Mesendoderm (in vitro differentiated cells): Measurements from ENCODE around the gene NEURL1.

Experiments
- DNase-seq: peaks from one replicate; pipeline ENCODE4 v3.0.0; 2013
- H2AK5ac ChIP-seq: 2 replicates; pipeline ENCODE4 v1.6.1; 2013; ENCODE audit warnings: low read length, inconsistent platforms
- H2BK120ac ChIP-seq: 2 replicates; pipeline ENCODE4 v1.6.1; 2013; ENCODE audit warnings: low read depth, mild to moderate bottlenecking, low read length, moderate library complexity, mixed read lengths
- H2BK15ac ChIP-seq: replicated peaks from 2 replicates; pipeline ENCODE4 v1.6.1; 2013; ENCODE audit warnings: low read depth, mild to moderate bottlenecking, moderate library complexity
- H2BK5ac ChIP-seq: 2 replicates; pipeline ENCODE4 v1.6.1; 2013; ENCODE audit warnings: low read length, inconsistent platforms
- H3K18ac ChIP-seq: 2 replicates; pipeline ENCODE4 v1.6.1; 2013; ENCODE audit warnings: mild to moderate bottlenecking, low read length, mixed read lengths
- H3K23ac ChIP-seq: one replicate; pipeline ENCODE4 v1.6.1; 2013; ENCODE audit warnings: low read length
- H3K27ac ChIP-seq: 2 replicates; pipeline ENCODE4 v1.5.1; 2013; ENCODE audit warnings: low read depth, mild to moderate bottlenecking, inconsistent platforms, low read length, moderate library complexity
- H3K27me3 ChIP-seq: 2 replicates; pipeline ENCODE4 v1.6.1; 2013; ENCODE audit warnings: low read length, control low read depth, mild to moderate bottlenecking, inconsistent platforms; ENCODE audit not compliant: insufficient read depth, poor library complexity
- H3K36me3 ChIP-seq: 2 replicates; pipeline ENCODE4 v1.6.1; 2013; ENCODE audit warnings: low read length, inconsistent platforms; ENCODE audit not compliant: control insufficient read depth, insufficient read depth
- H3K4ac ChIP-seq: one replicate; pipeline ENCODE4 v1.6.1; 2013; ENCODE audit warnings: low read depth, mild to moderate bottlenecking, low read length, moderate library complexity
- H3K4me1 ChIP-seq: 2 replicates; pipeline ENCODE4 v1.6.1; 2013; ENCODE audit warnings: low read depth, low read length, inconsistent platforms; ENCODE audit not compliant: control insufficient read depth
- H3K4me2 ChIP-seq: 2 replicates; pipeline ENCODE4 v1.6.1; 2013; ENCODE audit warnings: low read length
- H3K4me3 ChIP-seq: 2 replicates; pipeline ENCODE4 v1.5.1; 2013; ENCODE audit warnings: mild to moderate bottlenecking, low read length
- H3K56ac ChIP-seq: one replicate; pipeline ENCODE4 v1.6.1; 2013; ENCODE audit warnings: low read length
- H3K79me1 ChIP-seq: 2 replicates; pipeline ENCODE4 v1.6.1; 2013; ENCODE audit warnings: low read length, inconsistent platforms
- H3K79me2 ChIP-seq: 2 replicates; pipeline ENCODE4 v1.6.1; 2013; ENCODE audit warnings: mild to moderate bottlenecking, low read length; ENCODE audit not compliant: control insufficient read depth, insufficient read depth
- H3K9ac ChIP-seq: 2 replicates; pipeline ENCODE4 v1.6.1; 2013; ENCODE audit warnings: low read length, inconsistent platforms
- H4K5ac ChIP-seq: one replicate; pipeline ENCODE4 v1.6.1; 2013; ENCODE audit warnings: low read length
- H4K8ac ChIP-seq: one replicate; pipeline ENCODE4 v1.6.1; 2013; ENCODE audit warnings: low read depth, mild to moderate bottlenecking, control low read depth, low read length, moderate library complexity
- WGBS: extraction: QIAGEN DNeasy Blood & Tissue Kit; methylation state at CpG from one replicate; pipeline ENCODE4 v1.1.7; 2013; ENCODE audit warnings: low lambda C conversion rate, missing lambda C conversion rate; ENCODE audit not compliant: insufficient coverage; ENCODE audit errors: extremely low coverage; 5-methylcytosine and 5-hydroxymethylcytosine counted together

NEURL1 gene

GRCh38 chr10:103504181-103504783 is 10.8 kb downstream of the NEURL1 start:
- Histone ChIP-seq H3K27ac (no peak overlapping the region), H2BK15ac (no peak overlapping the region), H3K9ac (no peak overlapping the region), H3K56ac (no peak overlapping the region), H2AK5ac (no peak overlapping the region), H3K4ac (no peak overlapping the region), H3K79me2 (no peaks in the 10 kb centered on the region), H3K79me1 (no peaks in the 10 kb centered on the region), H4K5ac (no peak overlapping the region), H3K36me3 (no peaks in the 10 kb centered on the region), H2BK120ac (no peak overlapping the region), H4K8ac (no peak overlapping the region), H2BK5ac (no peak overlapping the region), H3K4me2 (no peak overlapping the region), H3K4me3 (no peak overlapping the region), H3K18ac (no peak overlapping the region), H3K27me3 (no peaks in the 10 kb centered on the region), H3K4me1 (no peaks in the 10 kb centered on the region), H3K23ac (no peak overlapping the region)
- no CpG with 5 or more reads among the region's 10 CpGs for WGBS
- peak; percentile 60 for DNase-seq

GRCh38 chr10:103506061-103506460 is 12.6 kb downstream of the NEURL1 start:
- Histone ChIP-seq H4K5ac (no peak overlapping the region), H4K8ac (no peak overlapping the region), H2BK15ac (no peak overlapping the region), H2BK120ac (no peak overlapping the region), H3K79me1 (no peaks in the 10 kb centered on the region), H3K4me3 (no peak overlapping the region), H2AK5ac (no peak overlapping the region), H3K23ac (no peak overlapping the region), H3K27ac (no peak overlapping the region), H3K36me3 (no peaks in the 10 kb centered on the region), H3K4me2 (no peak overlapping the region), H3K27me3 (no peaks in the 10 kb centered on the region), H3K56ac (peak overlapping the region; percentile 22), H3K79me2 (no peaks in the 10 kb centered on the region), H3K9ac (no peak overlapping the region), H3K4me1 (no peaks in the 10 kb centered on the region), H2BK5ac (no peak overlapping the region), H3K4ac (no peak overlapping the region), H3K18ac (no peak overlapping the region)
- no peak for DNase-seq
- WGBS = no CpG with 5 or more reads among the region's 4 CpGs

- Histone ChIP-seq H3K56ac (no peak overlapping the region), H3K18ac (no peak overlapping the region), H3K9ac (no peak overlapping the region), H2BK5ac (no peak overlapping the region), H3K27ac (no peak overlapping the region), H3K4me1 (no peaks in the 10 kb centered on the region), H3K27me3 (no peaks in the 10 kb centered on the region), H3K79me1 (no peaks in the 10 kb centered on the region), H3K4ac (no peak overlapping the region), H2BK120ac (no peak overlapping the region), H3K4me2 (no peak overlapping the region), H2AK5ac (no peak overlapping the region), H3K4me3 (no peak overlapping the region), H3K23ac (no peak overlapping the region), H3K36me3 (no peaks in the 10 kb centered on the region), H3K79me2 (no peaks in the 10 kb centered on the region), H2BK15ac (no peak overlapping the region), H4K5ac (no peak overlapping the region), H4K8ac (no peak overlapping the region)
- WGBS = no CpG with 5 or more reads among the region's 10 CpGs
- peak; percentile 45 for DNase-seq
Observed at GRCh38 chr10:103507235-103508191, 14.0 kb downstream of the NEURL1 start.

GRCh38 chr10:103510046-103510685 is 16.7 kb downstream of the NEURL1 start:
- no peaks in the 10 kb centered on the region for H3K79me1 ChIP-seq
- H3K18ac ChIP-seq = no peak overlapping the region
- H2BK15ac ChIP-seq = no peak overlapping the region
- no peak overlapping the region for H2AK5ac ChIP-seq
- no peak overlapping the region for H3K56ac ChIP-seq
- H3K23ac ChIP-seq = no peak overlapping the region
- no CpG with 5 or more reads among the region's 8 CpGs for WGBS
- H3K4me2 ChIP-seq = no peak overlapping the region
- H3K4me3 ChIP-seq = no peak overlapping the region
- H3K36me3 ChIP-seq = no peaks in the 10 kb centered on the region
- no peaks in the 10 kb centered on the region for H3K4me1 ChIP-seq
- H3K79me2 ChIP-seq = no peaks in the 10 kb centered on the region
- no peak overlapping the region for H2BK5ac ChIP-seq
- H3K27me3 ChIP-seq = no peaks in the 10 kb centered on the region
- H4K8ac ChIP-seq = no peak overlapping the region
- H4K5ac ChIP-seq = no peak overlapping the region
- no peak overlapping the region for H3K9ac ChIP-seq
- no peak overlapping the region for H3K27ac ChIP-seq
- no peak for DNase-seq
- no peak overlapping the region for H2BK120ac ChIP-seq
- no peak overlapping the region for H3K4ac ChIP-seq

- H3K27ac ChIP-seq = no peak overlapping the region
- H2BK120ac ChIP-seq = no peak overlapping the region
- no peak overlapping the region for H3K9ac ChIP-seq
- H4K8ac ChIP-seq = no peak overlapping the region
- no peak for DNase-seq
- no peak overlapping the region for H3K56ac ChIP-seq
- H3K4ac ChIP-seq = no peak overlapping the region
- no peak overlapping the region for H3K4me3 ChIP-seq
- no peaks in the 10 kb centered on the region for H3K79me1 ChIP-seq
- H3K4me2 ChIP-seq = no peak overlapping the region
- no peaks in the 10 kb centered on the region for H3K79me2 ChIP-seq
- H3K4me1 ChIP-seq = no peaks in the 10 kb centered on the region
- H2AK5ac ChIP-seq = no peak overlapping the region
- no peak overlapping the region for H3K18ac ChIP-seq
- no CpG with 5 or more reads among the region's 10 CpGs for WGBS
- H3K36me3 ChIP-seq = no peaks in the 10 kb centered on the region
- no peak overlapping the region for H2BK5ac ChIP-seq
- H4K5ac ChIP-seq = no peak overlapping the region
- H3K27me3 ChIP-seq = no peaks in the 10 kb centered on the region
- H2BK15ac ChIP-seq = no peak overlapping the region
- H3K23ac ChIP-seq = no peak overlapping the region
Observed at GRCh38 chr10:103510791-103511752, 17.6 kb downstream of the NEURL1 start.
